ENCODE measurements around the gene PDSS2.

The PDSS2 gene

GRCh38 chr6:107355659-107356058 lies 103.7 kb downstream of the PDSS2 start:
- Histone ChIP-seq H3K4me2 (ENCODE audit: low read depth, low read length, poor library complexity, severe bottlenecking) (no peak overlapping the region), H3K9me3 (ENCODE audit: insufficient read depth, low read length) (no peaks in the 10 kb centered on the region), H3K9me2 (replicated peaks; ENCODE audit: insufficient read depth, low read length) (no peaks in the 10 kb centered on the region), H3K4me3 (ENCODE audit: insufficient read depth, low read length, poor library complexity, severe bottlenecking) (no peak overlapping the region), H3K27ac (ENCODE audit: low read depth, low read length) (no peak overlapping the region), H3K27me3 (ENCODE audit: low read length) (no peaks in the 10 kb centered on the region), H3K79me2 (ENCODE audit: insufficient read depth, low read length) (no peaks in the 10 kb centered on the region), H3K9ac (ENCODE audit: low read length) (no peak overlapping the region), H3K36me3 (ENCODE audit: low read length) (no peaks in the 10 kb centered on the region), H2AFZ (ENCODE audit: low read depth, low read length, severe bottlenecking) (no peak overlapping the region), H3F3A (ENCODE audit: insufficient read depth) (no peaks in the 10 kb centered on the region; the same call in 1 of the 2 replicates), H4K20me1 (ENCODE audit: low read depth, low read length) (no peaks in the 10 kb centered on the region)
- TF ChIP-seq EZH2phosphoT487 (conservative IDR thresholded peaks at IDR 0.05; ENCODE audit: low read length) (no peak), CTCF (IDR thresholded peaks at IDR 0.05; ENCODE audit: insufficient read depth, low read length, poor library complexity, severe bottlenecking) (no peak)

- H3K36me3 ChIP-seq (ENCODE audit: low read length) = no peaks in the 10 kb centered on the region
- no peak overlapping the region for H3K4me3 ChIP-seq (ENCODE audit: insufficient read depth, low read length, poor library complexity, severe bottlenecking)
- no peak overlapping the region for H3K4me2 ChIP-seq (ENCODE audit: low read depth, low read length, poor library complexity, severe bottlenecking)
- no peaks in the 10 kb centered on the region for H4K20me1 ChIP-seq (ENCODE audit: low read depth, low read length)
- no peak overlapping the region for H3K9ac ChIP-seq (ENCODE audit: low read length)
- H3K9me2 ChIP-seq (replicated peaks; ENCODE audit: insufficient read depth, low read length) = no peaks in the 10 kb centered on the region
- no peaks in the 10 kb centered on the region; the same call in 1 of the 2 replicates for H3F3A ChIP-seq (ENCODE audit: insufficient read depth)
- H3K9me3 ChIP-seq (ENCODE audit: insufficient read depth, low read length) = no peaks in the 10 kb centered on the region
- H3K27ac ChIP-seq (ENCODE audit: low read depth, low read length) = no peak overlapping the region
- no peak overlapping the region for H2AFZ ChIP-seq (ENCODE audit: low read depth, low read length, severe bottlenecking)
- no peak for TF ChIP-seq CTCF (IDR thresholded peaks at IDR 0.05; ENCODE audit: insufficient read depth, low read length, poor library complexity, severe bottlenecking)
- TF ChIP-seq EZH2phosphoT487 (conservative IDR thresholded peaks at IDR 0.05; ENCODE audit: low read length) = no peak
- H3K79me2 ChIP-seq (ENCODE audit: insufficient read depth, low read length) = no peaks in the 10 kb centered on the region
- no peaks in the 10 kb centered on the region for H3K27me3 ChIP-seq (ENCODE audit: low read length)
Measured at GRCh38 chr6:107354451-107354850, 104.9 kb downstream of the PDSS2 start.

- Histone ChIP-seq H4K20me1 (ENCODE audit: low read depth, low read length) (no peaks in the 10 kb centered on the region), H3K4me3 (ENCODE audit: insufficient read depth, low read length, poor library complexity, severe bottlenecking) (no peak overlapping the region)
Measured at GRCh38 chr6:107353773-107354382, 105.5 kb downstream of the PDSS2 start.

More at GRCh38 chr6:107353773-107354382, 105.5 kb downstream of the PDSS2 start:
- Histone ChIP-seq H2AFZ (ENCODE audit: low read depth, low read length, severe bottlenecking) (no peak overlapping the region), H3F3A (ENCODE audit: insufficient read depth) (no peaks in the 10 kb centered on the region; the same call in 1 of the 2 replicates), H3K9me3 (ENCODE audit: insufficient read depth, low read length) (no peaks in the 10 kb centered on the region), H3K79me2 (ENCODE audit: insufficient read depth, low read length) (no peaks in the 10 kb centered on the region), H3K4me2 (ENCODE audit: low read depth, low read length, poor library complexity, severe bottlenecking) (no peak overlapping the region), H3K9me2 (replicated peaks; ENCODE audit: insufficient read depth, low read length) (no peaks in the 10 kb centered on the region), H3K36me3 (ENCODE audit: low read length) (no peaks in the 10 kb centered on the region), H3K27ac (ENCODE audit: low read depth, low read length) (no peak overlapping the region), H3K9ac (ENCODE audit: low read length) (no peak overlapping the region), H3K27me3 (ENCODE audit: low read length) (no peaks in the 10 kb centered on the region)
- no peak for TF ChIP-seq EZH2phosphoT487 (conservative IDR thresholded peaks at IDR 0.05; ENCODE audit: low read length)
- TF ChIP-seq CTCF (IDR thresholded peaks at IDR 0.05; ENCODE audit: insufficient read depth, low read length, poor library complexity, severe bottlenecking) = no peak

All from SU-DHL-6 (cell line).